ENCODE results near the gene EGF. TPM values are rescaled to one million over a fixed set of nuclear protein-coding genes. Genes with fewer than 3 reads are reported as not detected.

The EGF gene
- total RNA-seq, 2 donors from 2014 or later = 14.6 to 33.7 TPM

DNA sequence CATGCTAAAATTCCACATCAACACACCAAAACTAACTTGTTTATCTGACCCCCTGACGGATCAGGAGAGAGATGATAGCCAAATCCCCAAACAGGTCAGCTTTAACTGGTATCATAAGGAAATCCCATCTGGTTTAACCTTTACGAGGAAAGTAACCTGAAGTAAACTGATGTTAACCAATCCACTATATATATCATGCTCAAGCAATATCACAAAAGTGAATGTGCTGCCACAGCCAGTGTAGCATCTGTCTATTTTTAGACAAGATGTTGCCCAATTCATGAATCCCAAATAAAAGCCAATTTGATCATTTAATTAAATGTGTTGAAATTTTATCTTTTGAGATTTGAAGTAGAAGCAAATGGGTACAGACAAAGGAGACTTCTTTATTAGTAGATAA is 44.5 kb downstream of the EGF start:
- Histone ChIP-seq H3K9me3 (ENCODE audit: control insufficient read depth, low read length) (no peaks in the 10 kb centered on the region), H3K27ac (ENCODE audit: low read depth, low read length) (no peak overlapping the region), H3K36me3 (ENCODE audit: control insufficient read depth, insufficient read depth, low read length) (no peaks in the 10 kb centered on the region), H3K9ac (ENCODE audit: extremely low read depth, low read length, poor library complexity, severe bottlenecking) (no peak overlapping the region), H3K4me1 (ENCODE audit: control insufficient read depth, insufficient read depth, low read length) (peaks cover 12% of the 10 kb centered on the region), H3K27me3 (ENCODE audit: control insufficient read depth, insufficient read depth, low read length, poor library complexity, severe bottlenecking) (no peaks in the 10 kb centered on the region), H3K4me3 (ENCODE audit: low read length) (no peak overlapping the region)
- WGBS, 2 experiments (ENCODE audit: insufficient coverage in 1 of 2, insufficient read length in 1 of 2) = 66 to 89% methylated on average over 1 to 2 of the region's 2 CpGs
- Mint-ChIP-seq H3K27ac (peak overlapping the region; percentile 71), H3K4me3 (no peak overlapping the region), H3K4me1 (peaks cover 33% of the 10 kb centered on the region), H3K36me3 (ENCODE audit: low read depth) (peaks cover 10% of the 10 kb centered on the region), H3K27me3 (ENCODE audit: insufficient read depth) (no peaks in the 10 kb centered on the region), H3K9me3 (no peaks in the 10 kb centered on the region)
- TF ChIP-seq, protein P1, sequence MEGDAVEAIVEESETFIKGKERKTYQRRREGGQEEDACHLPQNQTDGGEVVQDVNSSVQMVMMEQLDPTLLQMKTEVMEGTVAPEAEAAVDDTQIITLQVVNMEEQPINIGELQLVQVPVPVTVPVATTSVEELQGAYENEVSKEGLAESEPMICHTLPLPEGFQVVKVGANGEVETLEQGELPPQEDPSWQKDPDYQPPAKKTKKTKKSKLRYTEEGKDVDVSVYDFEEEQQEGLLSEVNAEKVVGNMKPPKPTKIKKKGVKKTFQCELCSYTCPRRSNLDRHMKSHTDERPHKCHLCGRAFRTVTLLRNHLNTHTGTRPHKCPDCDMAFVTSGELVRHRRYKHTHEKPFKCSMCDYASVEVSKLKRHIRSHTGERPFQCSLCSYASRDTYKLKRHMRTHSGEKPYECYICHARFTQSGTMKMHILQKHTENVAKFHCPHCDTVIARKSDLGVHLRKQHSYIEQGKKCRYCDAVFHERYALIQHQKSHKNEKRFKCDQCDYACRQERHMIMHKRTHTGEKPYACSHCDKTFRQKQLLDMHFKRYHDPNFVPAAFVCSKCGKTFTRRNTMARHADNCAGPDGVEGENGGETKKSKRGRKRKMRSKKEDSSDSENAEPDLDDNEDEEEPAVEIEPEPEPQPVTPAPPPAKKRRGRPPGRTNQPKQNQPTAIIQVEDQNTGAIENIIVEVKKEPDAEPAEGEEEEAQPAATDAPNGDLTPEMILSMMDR (conservative IDR thresholded peaks at IDR 0.05) = no peak
- no peak for DNase-seq

DNA sequence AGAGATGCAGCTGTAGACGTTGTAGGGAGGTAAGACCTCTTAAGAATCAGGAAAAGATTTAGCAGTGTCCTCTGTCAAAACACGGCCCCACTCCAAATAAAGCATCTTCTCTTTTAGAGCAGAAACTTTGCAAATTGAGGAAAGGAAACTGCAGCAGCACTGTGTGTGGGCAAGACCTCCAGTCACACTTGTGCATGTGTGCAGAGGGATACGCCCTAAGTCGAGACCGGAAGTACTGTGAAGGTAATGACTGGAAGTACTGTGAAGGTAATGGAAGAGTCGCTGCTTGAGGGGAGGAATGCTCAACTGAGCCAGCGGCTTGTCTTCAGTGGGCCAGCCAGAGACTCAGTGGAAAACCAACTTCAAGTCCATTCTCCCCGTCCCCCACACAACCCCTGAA is 46.5 kb downstream of the EGF start:
- no peak for DNase-seq
- H3K4me1 ChIP-seq (ENCODE audit: control insufficient read depth, insufficient read depth, low read length) = peaks cover 12% of the 10 kb centered on the region
- TF ChIP-seq, protein P1 (conservative IDR thresholded peaks at IDR 0.05) = no peak
- Mint-ChIP-seq H3K36me3 (ENCODE audit: low read depth) (peaks cover 10% of the 10 kb centered on the region), H3K27ac (no peak overlapping the region), H3K27me3 (ENCODE audit: insufficient read depth) (no peaks in the 10 kb centered on the region), H3K9me3 (no peaks in the 10 kb centered on the region), H3K4me1 (peaks cover 29% of the 10 kb centered on the region), H3K4me3 (no peak overlapping the region)
- H3K36me3 ChIP-seq (ENCODE audit: control insufficient read depth, insufficient read depth, low read length) = no peaks in the 10 kb centered on the region
- whole genome bisulfite sequencing, 2 experiments (ENCODE audit: insufficient coverage in 1 of 2, insufficient read length in 1 of 2) = 94 to 96% methylated on average over 4 to 8 of the region's 8 CpGs
- no peak overlapping the region for H3K4me3 ChIP-seq (ENCODE audit: low read length)
- no peak overlapping the region for H3K9ac ChIP-seq (ENCODE audit: extremely low read depth, low read length, poor library complexity, severe bottlenecking)
- H3K9me3 ChIP-seq (ENCODE audit: control insufficient read depth, low read length) = no peaks in the 10 kb centered on the region
- no peaks in the 10 kb centered on the region for H3K27me3 ChIP-seq (ENCODE audit: control insufficient read depth, insufficient read depth, low read length, poor library complexity, severe bottlenecking)
- H3K27ac ChIP-seq (ENCODE audit: low read depth, low read length) = no peak overlapping the region

DNA sequence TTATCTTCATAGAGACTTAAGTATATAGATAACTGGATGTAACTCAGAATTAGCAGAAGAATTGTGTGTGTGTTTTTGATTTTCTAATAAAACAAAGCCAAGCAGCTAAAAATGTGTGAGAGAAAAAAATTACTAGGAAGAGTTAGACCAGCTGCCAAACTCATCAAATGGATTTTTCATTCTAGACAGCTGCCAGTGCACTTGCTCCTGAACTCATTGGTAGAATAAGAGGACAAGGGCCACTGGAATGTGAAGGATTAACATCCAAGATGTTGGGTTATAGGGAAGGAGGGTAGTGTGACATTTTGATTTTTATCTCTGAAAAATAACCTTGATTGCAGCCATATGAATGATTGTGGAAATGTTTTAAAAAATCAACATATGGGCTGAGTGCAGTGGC is 49.7 kb downstream of the EGF start:
- H3K9me3 ChIP-seq (ENCODE audit: control insufficient read depth, low read length) = no peaks in the 10 kb centered on the region
- Mint-ChIP-seq H3K4me1 (peaks cover 26% of the 10 kb centered on the region), H3K4me3 (no peak overlapping the region), H3K27ac (no peak overlapping the region), H3K9me3 (no peaks in the 10 kb centered on the region), H3K36me3 (ENCODE audit: low read depth) (peaks cover 10% of the 10 kb centered on the region), H3K27me3 (ENCODE audit: insufficient read depth) (no peaks in the 10 kb centered on the region)
- no peaks in the 10 kb centered on the region for H3K27me3 ChIP-seq (ENCODE audit: control insufficient read depth, insufficient read depth, low read length, poor library complexity, severe bottlenecking)
- DNase-seq = no peak
- H3K27ac ChIP-seq (ENCODE audit: low read depth, low read length) = no peak overlapping the region
- H3K9ac ChIP-seq (ENCODE audit: extremely low read depth, low read length, poor library complexity, severe bottlenecking) = no peak overlapping the region
- no peak overlapping the region for H3K4me3 ChIP-seq (ENCODE audit: low read length)
- peaks cover under 1% of the 10 kb centered on the region for H3K36me3 ChIP-seq (ENCODE audit: control insufficient read depth, insufficient read depth, low read length)
- TF ChIP-seq, protein P1 (conservative IDR thresholded peaks at IDR 0.05) = no peak
- peaks cover 5% of the 10 kb centered on the region for H3K4me1 ChIP-seq (ENCODE audit: control insufficient read depth, insufficient read depth, low read length)

All from endodermal cell (in vitro differentiated cells).